HFF-Myc (cell line): ENCODE measurements around the gene RNF126.

Experiments
- DNase-seq: peaks from one replicate; pipeline ENCODE4 v3.0.0-alpha.2; 2011; ENCODE audit warnings: low read depth; ENCODE audit errors: extremely low read depth
- H3K4me3 ChIP-seq: replicated peaks from 2 replicates; pipeline ENCODE4 v1.5.1; 2011; ENCODE audit warnings: low read depth, mild to moderate bottlenecking, control low read depth, low read length
- TF ChIP-seq, protein P1 (sequence below): IDR thresholded peaks from 2 replicates; pipeline ENCODE4 v1.5.1; 2012; ENCODE audit warnings: mild to moderate bottlenecking, low read depth, low read length, control low read depth; ENCODE audit errors: missing control alignments

RNF126 gene

DNA sequence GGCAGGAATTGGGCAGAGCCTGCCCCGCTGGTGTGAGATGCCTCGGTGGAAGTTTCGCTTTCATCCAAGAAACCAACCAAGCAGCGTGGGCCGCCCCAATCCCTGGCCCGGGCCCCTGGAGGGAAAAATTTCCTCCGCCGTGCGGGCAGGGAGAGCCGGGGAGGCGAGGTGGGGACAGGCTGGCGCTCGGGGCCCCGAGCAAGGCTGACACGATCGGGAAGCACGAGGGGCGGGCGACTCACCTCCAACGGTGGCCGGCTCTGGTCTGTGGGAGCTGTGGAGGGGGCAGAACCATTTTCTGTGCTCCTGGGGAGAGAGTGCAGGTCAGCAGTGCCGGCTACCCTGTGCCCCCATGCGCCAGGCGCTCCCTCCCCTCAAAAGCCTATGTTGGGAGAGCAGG, 11.0 kb downstream of the RNF126 start:
- DNase-seq, result no peak
- TF ChIP-seq, protein P1, sequence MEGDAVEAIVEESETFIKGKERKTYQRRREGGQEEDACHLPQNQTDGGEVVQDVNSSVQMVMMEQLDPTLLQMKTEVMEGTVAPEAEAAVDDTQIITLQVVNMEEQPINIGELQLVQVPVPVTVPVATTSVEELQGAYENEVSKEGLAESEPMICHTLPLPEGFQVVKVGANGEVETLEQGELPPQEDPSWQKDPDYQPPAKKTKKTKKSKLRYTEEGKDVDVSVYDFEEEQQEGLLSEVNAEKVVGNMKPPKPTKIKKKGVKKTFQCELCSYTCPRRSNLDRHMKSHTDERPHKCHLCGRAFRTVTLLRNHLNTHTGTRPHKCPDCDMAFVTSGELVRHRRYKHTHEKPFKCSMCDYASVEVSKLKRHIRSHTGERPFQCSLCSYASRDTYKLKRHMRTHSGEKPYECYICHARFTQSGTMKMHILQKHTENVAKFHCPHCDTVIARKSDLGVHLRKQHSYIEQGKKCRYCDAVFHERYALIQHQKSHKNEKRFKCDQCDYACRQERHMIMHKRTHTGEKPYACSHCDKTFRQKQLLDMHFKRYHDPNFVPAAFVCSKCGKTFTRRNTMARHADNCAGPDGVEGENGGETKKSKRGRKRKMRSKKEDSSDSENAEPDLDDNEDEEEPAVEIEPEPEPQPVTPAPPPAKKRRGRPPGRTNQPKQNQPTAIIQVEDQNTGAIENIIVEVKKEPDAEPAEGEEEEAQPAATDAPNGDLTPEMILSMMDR, result no peak
- no peak overlapping the region for H3K4me3 ChIP-seq

DNA sequence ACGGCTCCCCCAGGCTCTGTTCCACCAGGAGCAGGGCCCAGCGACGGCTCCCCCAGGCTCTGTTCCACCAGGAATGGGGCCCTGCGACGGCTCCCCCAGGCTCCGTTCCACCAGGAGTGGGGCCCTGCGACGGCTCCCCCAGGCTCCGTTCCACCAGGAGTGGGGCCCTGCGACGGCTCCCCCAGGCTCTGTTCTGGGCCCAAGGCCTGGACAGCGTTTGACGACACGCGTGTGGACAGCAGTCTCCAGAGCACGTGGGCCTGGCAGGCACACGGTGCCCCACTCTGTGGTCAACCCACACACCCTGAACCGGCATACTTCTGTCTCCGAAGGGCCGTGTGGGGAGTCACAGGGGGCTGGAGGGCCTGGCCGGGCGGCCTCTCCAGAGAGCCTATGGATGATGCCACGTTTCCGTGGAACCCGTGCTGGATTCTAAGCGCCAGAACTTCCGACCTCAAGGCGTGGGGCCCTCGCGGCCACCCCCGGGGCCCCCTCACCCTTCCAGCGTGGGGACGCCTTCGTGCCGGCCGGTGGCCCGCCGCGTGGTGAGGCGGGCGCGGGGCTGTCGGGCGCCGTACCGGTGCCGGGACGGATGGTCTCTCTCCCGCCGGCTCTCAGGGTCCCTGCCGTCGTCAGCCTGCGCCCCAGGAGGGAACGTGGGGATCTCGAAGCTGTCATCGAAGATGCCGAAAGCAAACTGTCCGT, 11.7 kb downstream of the RNF126 start:
- no peak for DNase-seq
- TF ChIP-seq, protein P1, result no peak
- H3K4me3 ChIP-seq, result no peak overlapping the region

GRCh38 chr19:650121-650520, 12.9 kb downstream of the RNF126 start:
- no peak overlapping the region for H3K4me3 ChIP-seq
- no peak for DNase-seq
- TF ChIP-seq, protein P1, result no peak

- H3K4me3 ChIP-seq, result no peak overlapping the region
- DNase-seq, result no peak
- TF ChIP-seq, protein P1, result no peak
Measured at GRCh38 chr19:648904-649801, 13.9 kb downstream of the RNF126 start.

- no peak for DNase-seq
- no peak overlapping the region for H3K4me3 ChIP-seq
- TF ChIP-seq, protein P1, result no peak
Measured at GRCh38 chr19:648305-648704, 14.7 kb downstream of the RNF126 start.

DNA sequence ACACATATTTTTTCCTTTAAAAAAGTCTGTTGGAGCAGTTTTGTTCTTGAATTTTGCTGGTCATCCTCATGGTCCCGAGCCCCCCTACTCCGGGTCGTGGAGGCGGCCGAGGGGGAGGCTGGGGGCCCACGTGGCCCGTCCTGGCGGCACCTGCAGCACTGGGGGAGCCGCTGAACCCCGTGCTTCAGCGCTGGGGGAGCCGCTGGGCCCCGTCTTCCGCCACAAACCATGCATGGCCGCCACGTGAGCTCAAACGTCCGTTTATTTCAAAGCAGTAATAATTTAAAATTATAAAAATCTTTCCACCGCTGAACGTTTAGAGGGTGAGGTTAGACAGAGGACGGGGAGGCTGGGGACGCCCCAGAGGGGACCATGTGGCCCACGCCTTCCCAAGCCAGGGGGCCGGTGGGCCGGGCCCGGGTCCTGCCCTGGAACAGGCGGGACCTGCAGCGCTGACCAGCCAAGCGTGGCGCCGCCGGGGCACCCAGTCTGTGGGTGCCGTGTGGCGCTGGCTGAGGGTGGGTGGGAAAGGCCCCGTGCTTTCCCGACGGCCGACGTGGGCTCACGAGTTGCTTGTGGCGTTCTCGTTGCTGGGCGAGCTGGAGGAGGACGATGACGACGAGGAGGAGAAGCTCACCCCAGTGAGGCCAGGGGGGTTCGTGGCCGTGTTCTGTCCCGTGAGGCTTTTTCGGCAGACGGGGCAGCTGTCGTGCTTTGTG, 15.3 kb downstream of the RNF126 start:
- H3K4me3 ChIP-seq, result no peak overlapping the region
- TF ChIP-seq, protein P1, result no peak
- no peak for DNase-seq
